B cell (primary cell): ENCODE measurements around the gene NSUN7. TPM values are rescaled to one million over a fixed set of nuclear protein-coding genes. Genes with fewer than 3 reads are reported as not detected.

ENCODE experiments used
- ATAC-seq: fragments of 200-7000 bp; cut with Tn5 transposase; one replicate; pipeline ENCODE4 v1.10.0; 2021; ENCODE audit warnings: low read depth, mild to moderate bottlenecking, moderate number of reproducible peaks, moderate library complexity
- CTCF ChIA-PET: fragments of 350-600 bp; sonication (Branson Sonifier 250); formaldehyde crosslinking; loops from one replicate; lab custom pipeline; 2021; ENCODE audit warnings: antibody characterized with exemption, inconsistent platforms; lab: Charles Lee
- POLR2A ChIA-PET: fragments of 350-600 bp; sonication (Branson Sonifier 250); formaldehyde crosslinking; loops from one replicate; lab custom pipeline; 2021; ENCODE audit warnings: antibody characterized with exemption; lab: Charles Lee
- DNase-seq: peaks from one replicate; pipeline ENCODE4 v3.0.0; 2013
- H2AFZ ChIP-seq: 2 replicates; pipeline ENCODE4 v1.6.1; 2012; ENCODE audit warnings: mild to moderate bottlenecking, low read depth, low read length; ENCODE audit not compliant: insufficient read depth, poor library complexity, severe bottlenecking
- H3K27ac ChIP-seq, 2 donors: 1 replicate in 1 of 2; 2 replicates in 1 of 2; pipeline ENCODE4 v1.5.1; 2012 to 2013; ENCODE audit warnings: low read length in 2 of 2, mild to moderate bottlenecking in 2 of 2, moderate library complexity in 1 of 2
- H3K27me3 ChIP-seq, 4 experiments: fragments of 200-600 bp in 1 of 4; sonication (generic) in 1 of 4; replicated peaks in 1 of 4; 1 replicate in 2 of 4; 2 replicates in 2 of 4; pipeline versions ENCODE4 v1.6.1 to v1.7.0; 2013 to 2016; ENCODE audit warnings: low read length in 3 of 4, mild to moderate bottlenecking in 2 of 4, mixed read lengths in 1 of 4, moderate library complexity in 1 of 4; ENCODE audit not compliant: insufficient read depth in 4 of 4, control insufficient read depth in 3 of 4; ENCODE audit errors: control extremely low read depth in 1 of 4
- H3K36me3 ChIP-seq, 2 experiments: replicated peaks in 1 of 2; 1 replicate in 1 of 2; 2 replicates in 1 of 2; pipeline versions ENCODE4 v1.6.1 to v1.7.1; 2013; ENCODE audit warnings: low read length in 1 of 2; ENCODE audit not compliant: insufficient read depth in 2 of 2, control insufficient read depth in 1 of 2; ENCODE audit errors: control extremely low read depth in 1 of 2, extremely low read depth in 1 of 2
- H3K4me1 ChIP-seq, 2 donors: fragments of 200-600 bp in 1 of 2; sonication (generic) in 1 of 2; 1 replicate in 1 of 2; 2 replicates in 1 of 2; pipeline versions ENCODE4 v1.5.1 to v1.6.1; 2013 to 2017; ENCODE audit warnings: low read length in 2 of 2; ENCODE audit not compliant: control insufficient read depth in 2 of 2, insufficient read depth in 2 of 2
- H3K4me2 ChIP-seq: replicated peaks from 2 replicates; pipeline ENCODE3; 2012; ENCODE audit warnings: mild to moderate bottlenecking, low read depth, low read length; ENCODE audit not compliant: poor library complexity, severe bottlenecking
- H3K4me3 ChIP-seq, 5 experiments: fragments of 200-600 bp in 1 of 5; sonication (generic) in 1 of 5; 1 replicate in 3 of 5; 2 replicates in 2 of 5; pipeline versions ENCODE4 v1.5.1 to v1.7.0; 2011 to 2016; ENCODE audit warnings: low read length in 4 of 5, mild to moderate bottlenecking in 4 of 5, low read depth in 2 of 5, control low read depth in 1 of 5, moderate library complexity in 1 of 5; ENCODE audit not compliant: insufficient read depth in 1 of 5; ENCODE audit errors: control extremely low read depth in 1 of 5, extremely low read depth in 1 of 5
- H3K79me2 ChIP-seq: fragments of 200-600 bp; sonication (generic); one replicate; pipeline ENCODE4 v1.6.0; 2016; ENCODE audit warnings: low read length; ENCODE audit not compliant: control insufficient read depth, insufficient read depth
- H3K9ac ChIP-seq: fragments of 200-600 bp; sonication (generic); 2 replicates; pipeline ENCODE4 v1.6.1; 2017; ENCODE audit warnings: mild to moderate bottlenecking, low read length, moderate library complexity
- H3K9me3 ChIP-seq, 3 donors: one replicate each; pipeline versions ENCODE4 v1.6.1 to v1.7.1; 2013; ENCODE audit warnings: low read length in 2 of 3; ENCODE audit not compliant: control insufficient read depth in 2 of 3, insufficient read depth in 1 of 3; ENCODE audit errors: control extremely low read depth in 1 of 3
- H4K20me1 ChIP-seq: 2 replicates; pipeline ENCODE4 v1.6.0; 2012; ENCODE audit warnings: mild to moderate bottlenecking, low read length; ENCODE audit not compliant: insufficient read depth, control insufficient read depth, poor library complexity, severe bottlenecking
- H3K27ac Mint-ChIP-seq: one replicate; pipeline ENCODE4 v1.8.0; 2021; ENCODE audit warnings: mixed read lengths
- H3K27me3 Mint-ChIP-seq: one replicate; pipeline ENCODE4 v1.8.0; 2021; ENCODE audit warnings: mixed read lengths
- H3K4me1 Mint-ChIP-seq: one replicate; pipeline ENCODE4 v1.8.0; 2021; ENCODE audit warnings: mixed read lengths
- H3K4me3 Mint-ChIP-seq: one replicate; pipeline ENCODE4 v1.8.0; 2021; ENCODE audit warnings: mixed read lengths
- H3K9me3 Mint-ChIP-seq: one replicate; pipeline ENCODE4 v1.8.0; 2022; ENCODE audit warnings: mixed read lengths; ENCODE audit not compliant: insufficient read depth
- EZH2 ChIP-seq: IDR thresholded peaks from 2 replicates; pipeline ENCODE4 v1.6.1; 2012; ENCODE audit warnings: borderline replicate concordance, low read depth, mild to moderate bottlenecking, moderate library complexity, low read length; ENCODE audit not compliant: insufficient read depth, poor library complexity, severe bottlenecking
- WGBS: methylation state at CpG from one replicate; pipeline ENCODE4 v1.1.5; 2013; ENCODE audit warnings: missing lambda C conversion rate; ENCODE audit not compliant: insufficient coverage; 5-methylcytosine and 5-hydroxymethylcytosine counted together
- intact Hi-C: fragments of 100-400 bp; cut with micrococcal nuclease; formaldehyde crosslinking; loops from one replicate; pipeline ENCODE4 v1.10.0; 2022
- polyA minus RNA-seq: library from RNA; depleted of rRNA, polyadenylated mRNA; stranded (reverse); fragments of >200 nt; gene quantifications from 2 replicates; pipeline ENCODE4 v1.2.3, GENCODE V29; 2012
- polyA plus RNA-seq: library from polyadenylated mRNA; depleted of rRNA; stranded (reverse); fragments of >200 nt; gene quantifications from 2 replicates; pipeline ENCODE4 v1.2.3, GENCODE V29; 2012
- total RNA-seq, 2 donors: library from RNA; stranded (reverse); fragments of 120-200 nt in 1 of 2; gene quantifications; 1 replicate in 1 of 2; 2 replicates in 1 of 2; pipeline versions ENCODE4 v1.2.3 to v1.2.4, GENCODE V29; 2013 to 2022
- TF ChIP-seq, protein P1 (sequence below): fragments of 200-600 bp; IDR thresholded peaks from one replicate; pipeline ENCODE4 v1.8.0; 2022; ENCODE audit warnings: antibody characterized with exemption, mild to moderate bottlenecking

The NSUN7 gene, protein sequence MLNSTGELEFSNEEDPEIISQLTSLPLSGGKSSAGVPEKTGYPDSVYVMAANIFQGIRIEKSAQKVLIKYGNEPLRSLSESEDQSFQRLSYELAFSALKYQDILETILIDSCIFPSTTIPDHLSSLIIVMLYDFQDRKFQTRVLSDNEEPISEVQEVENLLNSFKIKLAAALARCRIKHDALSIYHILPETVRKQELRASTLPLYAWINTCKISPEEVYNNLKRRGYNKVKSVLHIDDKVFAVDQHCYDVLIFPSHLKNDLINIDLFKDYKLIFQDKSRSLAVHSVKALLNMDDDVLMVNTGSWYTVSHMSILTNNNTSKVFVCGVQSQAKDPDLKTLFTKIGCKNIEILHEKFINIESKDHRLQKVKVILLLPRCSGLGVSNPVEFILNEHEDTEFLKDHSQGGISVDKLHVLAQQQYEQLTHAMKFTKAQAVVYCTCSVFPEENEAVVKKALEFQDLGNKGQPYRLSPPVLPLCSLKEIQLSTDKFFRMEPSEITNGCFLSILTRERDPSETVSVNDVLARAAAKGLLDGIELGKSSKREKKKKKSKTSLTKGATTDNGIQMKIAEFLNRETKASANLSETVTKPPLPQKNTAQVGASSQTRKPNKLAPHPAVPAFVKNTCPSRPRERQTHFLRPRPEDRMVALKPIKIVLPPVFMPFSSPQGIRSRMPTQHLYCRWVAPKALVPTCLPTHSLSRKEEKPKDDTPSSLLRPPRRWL
- total RNA-seq (29.8 and 33.1 TPM in 2 replicates), polyA plus RNA-seq (0.56 and 0.75 TPM in 2 replicates), polyA minus RNA-seq (0.78 and 0.86 TPM in 2 replicates)
- total RNA-seq (2013), result 0.86 TPM

GRCh38 chr4:40749717-40750460, at the start of gene NSUN7:
TSS of gene NSUN7 (plus strand) at chr4:40749955. CDS start at chr4:40750694, 739 bp downstream.
- H3K27me3 ChIP-seq, result peaks cover 0 to 24% (median 10%) of the 10 kb centered on the region in 4 experiments
- no peaks in the 10 kb centered on the region for H3K36me3 ChIP-seq
- peak within 1 kb of the TSS; percentile 49 to 74 (median 61) for H3K4me3 ChIP-seq
- peak within 1 kb of the TSS; percentile 82 for H2AFZ ChIP-seq
- H4K20me1 ChIP-seq, result no peaks in the 10 kb centered on the region
- 3% methylated on average over 74 of the region's 75 CpGs for WGBS
- peaks cover 12% of the 10 kb centered on the region for H3K4me1 Mint-ChIP-seq
- ChIA-PET CTCF (interaction anchor here (0.7 to 2.1 kb wide), 3 partner anchors 26 to 91 kb away, joined by 3 to 8 read pairs (median 4); no protein-coding TSS in a partner anchor), POLR2A (interaction anchor here (0.6 to 1.1 kb wide), 3 partner anchors 20 to 215 kb away, joined by 3 to 5 read pairs (median 4); no protein-coding TSS in a partner anchor)
- peaks cover 6 to 18% of the 10 kb centered on the region in 2 donors for H3K4me1 ChIP-seq
- H3K9ac ChIP-seq, result peak within 1 kb of the TSS; percentile 70
- intact Hi-C loops, result loop anchor here (5.0 kb wide), 1 partner anchor 92 kb away; no protein-coding TSS in a partner anchor
- peak within 1 kb of the TSS; percentile 76 for H3K27ac Mint-ChIP-seq
- peaks cover 24% of the 10 kb centered on the region for H3K27me3 Mint-ChIP-seq
- peak within 1 kb of the TSS in 1 of 2 donors; percentile 56 for H3K27ac ChIP-seq
- ATAC-seq (peak; percentile 82), DNase-seq (peak; percentile 80)
- no peaks in the 10 kb centered on the region for H3K79me2 ChIP-seq
- H3K4me3 Mint-ChIP-seq, result peak within 1 kb of the TSS; percentile 83
- H3K9me3 ChIP-seq, result peaks cover 0 to 5% (median 0%) of the 10 kb centered on the region in 3 donors
- TF ChIP-seq EZH2, result no peak
- TF ChIP-seq, protein P1, sequence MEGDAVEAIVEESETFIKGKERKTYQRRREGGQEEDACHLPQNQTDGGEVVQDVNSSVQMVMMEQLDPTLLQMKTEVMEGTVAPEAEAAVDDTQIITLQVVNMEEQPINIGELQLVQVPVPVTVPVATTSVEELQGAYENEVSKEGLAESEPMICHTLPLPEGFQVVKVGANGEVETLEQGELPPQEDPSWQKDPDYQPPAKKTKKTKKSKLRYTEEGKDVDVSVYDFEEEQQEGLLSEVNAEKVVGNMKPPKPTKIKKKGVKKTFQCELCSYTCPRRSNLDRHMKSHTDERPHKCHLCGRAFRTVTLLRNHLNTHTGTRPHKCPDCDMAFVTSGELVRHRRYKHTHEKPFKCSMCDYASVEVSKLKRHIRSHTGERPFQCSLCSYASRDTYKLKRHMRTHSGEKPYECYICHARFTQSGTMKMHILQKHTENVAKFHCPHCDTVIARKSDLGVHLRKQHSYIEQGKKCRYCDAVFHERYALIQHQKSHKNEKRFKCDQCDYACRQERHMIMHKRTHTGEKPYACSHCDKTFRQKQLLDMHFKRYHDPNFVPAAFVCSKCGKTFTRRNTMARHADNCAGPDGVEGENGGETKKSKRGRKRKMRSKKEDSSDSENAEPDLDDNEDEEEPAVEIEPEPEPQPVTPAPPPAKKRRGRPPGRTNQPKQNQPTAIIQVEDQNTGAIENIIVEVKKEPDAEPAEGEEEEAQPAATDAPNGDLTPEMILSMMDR, result no peak
- H3K9me3 Mint-ChIP-seq, result peaks cover 3% of the 10 kb centered on the region
- peak within 1 kb of the TSS; percentile 97 for H3K4me2 ChIP-seq
